ENCODE results near the gene STRADA. TPM values are rescaled to one million over a fixed set of nuclear protein-coding genes. Genes with fewer than 3 reads are reported as not detected.

STRADA gene
- total and polyA plus RNA-seq, 9 of the 15 experiments (the other 6 are each of a cell fraction or from before 2014, with no cell fraction given) = 6.6 to 33.0 (median 20.5) TPM

GRCh38 chr17:63705657-63706056, 35.9 kb downstream of the STRADA start:
- ChIA-PET CTCF (ENCODE audit: low intra/inter-chr PET ratio) (no interaction called here), POLR2A (interaction anchor here (0.8 kb wide), 1 partner anchor 17 kb away, joined by 3 read pairs; no protein-coding TSS in a partner anchor)
- H3K4me2 ChIP-seq (ENCODE audit: insufficient read depth, low read length) = no peak overlapping the region
- H3K9me1 ChIP-seq (ENCODE audit: control insufficient read depth, insufficient read depth, low read length) = no peaks in the 10 kb centered on the region
- peaks cover 27% of the 10 kb centered on the region; the same call in 2 of the 3 replicates for H3K36me3 ChIP-seq (ENCODE audit: control insufficient read depth, insufficient read depth, low read length)
- H3K9ac ChIP-seq (ENCODE audit: insufficient read depth in 1 of 2, low read depth in 2 of 2, low read length in 2 of 2) = peak overlapping the region in 1 of 2 experiments; percentile 66; a peak in 1 of 4 replicates
- FAIRE-seq (no peak), DNase-seq (ENCODE audit: extremely low read depth in 1 of 4, low spot score in 3 of 4) (no peak), ATAC-seq (no peak)
- WGBS (ENCODE audit: insufficient coverage, low coverage, missing lambda C conversion rate) = 57% methylated on average over 3 of the region's 3 CpGs
- intact Hi-C loops (cut with micrococcal nuclease) (no loop called here), in situ Hi-C loops (cut with MboI) (no loop called here)
- H3K4me1 ChIP-seq (replicated peaks in 1 of 2; ENCODE audit: control insufficient read depth in 2 of 2, insufficient read depth in 2 of 2, low read length in 2 of 2) = peaks cover 0 to 8% of the 10 kb centered on the region in 2 experiments; a peak in 2 of 5 replicates
- no TSS peak for BruUV-seq (replicated peaks)
- TF ChIP-seq ZNF280B (CRISPR knock-in tag; IDR thresholded peaks at IDR 0.05) (no peak), PHF8 (IDR thresholded peaks at IDR 0.05; ENCODE audit: borderline replicate concordance, low read length) (no peak), CBFB (CRISPR knock-in tag; IDR thresholded peaks at IDR 0.05) (no peak), FOXK1 (CRISPR knock-in tag; IDR thresholded peaks at IDR 0.05; ENCODE audit: borderline replicate concordance) (no peak), MYC (IDR thresholded peaks at IDR 0.05; ENCODE audit: low read depth, low read length) (no peak), MYC (CRISPR knock-in tag; IDR thresholded peaks at IDR 0.05; ENCODE audit: borderline replicate concordance, low read depth) (no peak)
- H2AFZ ChIP-seq (ENCODE audit: low read depth, low read length) = no peak overlapping the region
- H3K79me2 ChIP-seq (ENCODE audit: control insufficient read depth, insufficient read depth, low read length) = no peaks in the 10 kb centered on the region
- no peaks in the 10 kb centered on the region; the same call in 1 of the 2 replicates for H4K20me1 ChIP-seq (replicated peaks; ENCODE audit: control insufficient read depth, insufficient read depth, low read length)
- no peak overlapping the region for H3K27ac ChIP-seq (ENCODE audit: extremely low read depth, low read depth, low read length)
- no peaks in the 10 kb centered on the region for H3K27me3 ChIP-seq (ENCODE audit: control insufficient read depth in 2 of 2, insufficient read depth in 2 of 2, low read length in 2 of 2)
- no peaks in the 10 kb centered on the region for H3K9me3 ChIP-seq (replicated peaks; ENCODE audit: control insufficient read depth, insufficient read depth, low read depth, low read length)
- no peak overlapping the region for H3K4me3 ChIP-seq

All from K562 (cell line).